NOMO-1 (cell line): Measurements from ENCODE around the gene AFF2.

Source experiments
- DNase-seq, 2 experiments: peaks; one replicate each; lab custom pipeline; 2025; ENCODE audit not compliant: unreplicated experiment in 2 of 2; lab: John Stamatoyannopoulos, UW

The AFF2 gene

DNA sequence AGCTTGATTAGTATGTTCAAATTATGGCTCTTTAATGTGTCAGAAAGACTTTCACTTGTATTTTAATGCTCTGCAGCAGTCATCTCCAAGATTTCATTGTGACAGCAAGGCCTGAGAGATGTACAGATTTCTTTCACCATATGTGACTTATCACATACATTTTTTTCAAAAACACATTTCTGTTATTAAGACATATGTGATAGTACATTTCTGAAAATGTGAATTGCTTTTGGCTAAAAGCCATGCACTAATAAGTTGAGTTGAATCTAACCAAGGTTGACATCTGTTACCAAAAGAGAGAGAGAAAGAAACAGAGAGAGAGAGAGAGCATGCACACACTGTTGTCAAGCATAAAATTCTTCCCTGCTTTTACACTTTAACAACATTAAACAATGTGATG is 409.3 kb downstream of the AFF2 start:
- DNase-seq, result no peak

DNA sequence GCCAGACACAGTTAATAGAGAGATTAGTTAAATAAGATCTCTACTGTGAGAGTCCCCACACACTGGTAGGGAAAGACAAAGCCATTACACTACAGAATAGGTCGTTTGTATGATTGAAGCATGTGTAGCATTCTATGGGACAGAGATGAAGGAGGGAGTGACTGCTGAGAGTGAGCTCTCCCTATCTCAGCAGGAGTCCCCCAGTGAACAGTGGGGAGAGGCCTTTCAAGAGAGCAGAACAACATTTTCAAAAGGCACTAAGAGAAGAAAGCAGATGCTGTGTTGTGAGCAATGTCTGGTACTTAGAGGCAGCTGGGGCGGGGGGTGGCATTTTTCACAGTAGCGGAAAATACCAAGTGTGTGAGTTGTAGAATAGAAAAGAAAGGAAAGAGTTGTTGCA is 413.6 kb downstream of the AFF2 start:
- DNase-seq, result no peak

DNA sequence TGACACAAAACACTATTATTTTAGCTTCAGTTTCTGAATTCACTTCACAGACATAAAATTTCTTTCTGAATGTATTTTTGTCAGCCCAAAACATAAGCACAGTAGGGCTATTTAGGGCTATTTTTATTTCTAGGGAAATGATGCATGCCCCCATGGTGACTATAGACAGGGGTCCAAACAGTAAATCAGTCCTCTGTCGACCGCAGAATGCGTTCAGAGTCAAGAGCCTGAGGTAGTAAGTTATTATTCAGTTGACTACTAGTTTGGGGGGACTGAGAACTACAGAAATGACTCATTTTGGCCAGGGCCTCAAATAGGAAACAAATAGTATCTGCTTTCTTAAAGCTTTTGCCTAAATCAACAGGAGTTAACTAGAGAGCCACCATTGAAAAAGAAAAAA is 414.4 kb downstream of the AFF2 start:
- DNase-seq, result no peak

- no peak for DNase-seq
Observed at GRCh38 chrX:148915474-148915873, 415.1 kb downstream of the AFF2 start.

- DNase-seq, result no peak
Observed at GRCh38 chrX:148917441-148917840, 417.0 kb downstream of the AFF2 start.

DNA sequence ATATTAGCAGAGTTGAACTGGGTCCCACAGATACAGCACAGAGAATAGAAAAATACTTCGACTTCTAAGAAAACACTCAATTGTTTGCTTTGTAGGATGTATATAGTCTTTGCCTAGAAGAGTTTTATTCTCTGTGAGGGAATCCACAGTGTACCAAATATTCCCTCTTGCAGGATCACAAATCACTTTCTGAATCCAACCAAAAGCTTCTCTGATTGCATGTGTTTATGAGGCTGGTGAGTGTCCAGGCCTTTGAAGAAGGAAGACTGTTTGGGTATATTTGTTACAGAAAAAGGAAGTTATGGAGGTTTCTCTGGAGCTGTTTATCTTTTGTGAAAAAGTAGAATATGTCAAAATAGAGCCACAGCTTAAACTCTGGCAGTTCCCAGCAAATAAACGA is 423.2 kb downstream of the AFF2 start:
- no peak for DNase-seq

GRCh38 chrX:148926371-148926770 is 426.0 kb downstream of the AFF2 start:
- DNase-seq, result no peak

- peak in 1 of 2 experiments; percentile 38 for DNase-seq
Observed at GRCh38 chrX:148928811-148929210, 428.4 kb downstream of the AFF2 start.

- DNase-seq, result no peak
Observed at GRCh38 chrX:148929686-148930085, 429.3 kb downstream of the AFF2 start.

GRCh38 chrX:148930206-148930729 is 429.9 kb downstream of the AFF2 start:
- DNase-seq, result no peak

DNA sequence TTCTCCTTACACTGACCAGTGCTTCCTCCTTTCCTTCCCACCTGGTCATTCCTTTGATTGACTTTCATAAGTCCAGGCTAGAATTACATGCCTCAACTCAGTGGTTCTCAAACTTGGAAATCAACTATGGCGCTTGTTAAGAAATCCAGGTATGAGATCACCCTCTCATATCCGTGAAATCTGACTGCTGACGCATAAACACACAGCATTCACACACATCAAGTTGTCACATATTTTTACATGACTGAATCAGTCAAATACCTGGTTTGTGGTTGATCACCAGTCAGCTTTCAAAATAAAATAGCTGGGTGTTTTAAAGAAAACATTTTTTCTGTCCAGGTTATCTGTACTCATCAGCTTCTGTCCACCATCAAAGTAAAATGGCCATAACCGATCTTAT is 433.5 kb downstream of the AFF2 start:
- DNase-seq, result no peak

- no peak for DNase-seq
Observed at GRCh38 chrX:148938348-148938747, 437.9 kb downstream of the AFF2 start.

GRCh38 chrX:148940411-148940996 is 440.1 kb downstream of the AFF2 start:
- peak in 1 of 2 experiments; percentile 19 for DNase-seq

- no peak for DNase-seq
Observed at GRCh38 chrX:148942754-148943153, 442.3 kb downstream of the AFF2 start.

DNA sequence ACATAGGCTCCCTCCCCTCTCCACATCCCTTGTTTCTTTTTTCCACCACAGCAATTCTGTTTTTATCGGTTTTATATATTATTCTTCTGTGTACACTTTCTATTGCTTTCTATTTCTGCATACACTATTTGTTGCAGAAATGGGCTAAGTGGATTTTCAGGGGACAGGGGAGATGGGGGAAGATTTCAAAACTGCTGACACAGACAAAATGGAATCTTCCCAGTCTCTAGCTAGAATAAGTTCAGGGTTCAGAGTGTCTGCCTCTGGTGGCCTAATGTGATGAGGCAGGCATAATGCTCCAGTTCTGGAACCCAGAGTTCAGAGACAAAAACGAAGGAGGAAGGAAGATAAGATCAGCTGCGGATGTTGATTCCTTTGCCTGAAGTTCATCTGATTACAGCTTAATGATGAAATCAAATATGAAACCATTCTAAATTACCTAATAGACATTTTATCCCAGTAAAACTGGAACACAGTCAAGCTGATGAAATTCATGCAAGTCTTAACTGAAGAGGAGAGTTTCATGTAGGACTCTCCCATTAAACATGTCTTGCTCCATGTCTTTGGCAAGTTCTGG is 447.1 kb downstream of the AFF2 start:
- DNase-seq, result no peak

DNA sequence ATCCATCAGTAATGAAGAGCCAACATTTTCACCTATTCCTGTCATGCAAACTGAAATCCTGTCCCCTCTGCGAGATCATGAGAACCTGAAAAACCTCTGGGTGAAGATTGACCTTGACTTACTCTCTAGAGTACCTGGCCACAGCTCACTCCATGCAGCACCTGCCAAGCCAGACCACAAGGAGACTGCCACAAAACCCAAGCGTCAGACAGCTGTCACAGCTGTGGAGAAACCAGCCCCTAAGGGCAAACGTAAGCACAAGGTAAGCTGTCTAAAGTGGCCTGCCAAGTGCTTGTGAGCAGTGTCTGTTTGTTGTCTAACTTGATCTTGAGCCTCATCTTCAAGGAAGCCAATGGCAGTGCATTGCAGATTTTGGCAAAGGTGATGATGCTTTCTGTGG is 455.9 kb downstream of the AFF2 start:
- DNase-seq, result no peak

- DNase-seq, result no peak
Observed at GRCh38 chrX:148958901-148959300, 458.5 kb downstream of the AFF2 start.

DNA sequence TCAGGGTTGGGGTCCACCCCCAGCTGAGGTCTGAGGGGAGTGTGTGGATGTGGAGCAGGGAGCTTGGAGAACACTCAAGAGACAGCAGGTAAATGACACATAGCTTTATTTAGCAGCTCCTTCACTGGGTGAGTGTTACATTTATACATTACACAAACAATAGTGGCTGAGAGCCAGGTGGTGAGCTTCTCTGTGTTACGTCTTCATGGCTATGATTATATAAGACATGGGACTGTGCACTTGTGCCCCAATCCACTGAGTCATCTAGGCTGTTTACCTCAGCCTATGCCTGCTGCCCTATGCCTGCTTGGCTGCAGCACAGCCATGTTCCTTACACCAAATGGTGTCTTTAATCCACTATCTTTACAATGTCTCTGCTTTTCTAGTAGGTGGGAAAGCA is 459.6 kb downstream of the AFF2 start:
- DNase-seq, result no peak

GRCh38 chrX:148961985-148962384 is 461.6 kb downstream of the AFF2 start:
- no peak for DNase-seq

DNA sequence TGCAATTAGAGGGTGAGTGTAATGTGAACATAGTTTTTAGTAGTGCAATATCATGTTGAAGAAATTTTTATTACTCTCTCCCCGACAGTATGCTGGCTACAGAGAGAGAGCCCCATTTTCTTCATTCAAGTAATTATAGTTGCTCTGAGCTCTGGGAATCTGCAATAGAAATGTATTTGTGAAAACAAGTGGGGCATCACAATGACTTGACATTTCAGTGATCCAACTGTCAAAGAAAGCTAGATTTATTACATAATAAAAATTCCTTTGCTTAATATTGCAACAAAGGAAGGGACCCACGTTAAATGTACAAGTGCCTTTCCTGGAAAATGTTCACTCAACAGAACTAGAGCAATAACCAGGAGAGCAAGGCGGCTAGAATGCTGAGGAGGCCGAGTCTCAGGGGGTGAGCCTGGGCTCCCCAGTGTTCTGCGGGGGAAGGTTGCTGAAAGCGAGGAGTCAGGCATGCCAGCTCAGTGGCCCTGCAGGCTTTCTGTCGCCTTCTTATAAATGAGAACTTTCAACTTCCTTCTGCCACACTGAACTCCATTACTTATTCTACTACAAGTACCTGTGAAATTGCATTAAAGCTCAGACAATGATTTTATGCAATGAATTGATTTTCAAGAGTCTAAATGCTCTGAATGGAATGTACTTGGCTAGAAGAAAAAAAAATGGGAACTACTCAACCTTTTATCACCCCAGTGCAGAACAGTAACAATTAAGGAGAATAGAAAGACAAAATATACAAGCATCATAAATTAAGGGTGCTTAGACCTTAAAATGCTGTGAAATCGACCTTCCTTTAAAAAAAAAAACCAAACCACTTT is 476.4 kb downstream of the AFF2 start:
- DNase-seq, result no peak

DNA sequence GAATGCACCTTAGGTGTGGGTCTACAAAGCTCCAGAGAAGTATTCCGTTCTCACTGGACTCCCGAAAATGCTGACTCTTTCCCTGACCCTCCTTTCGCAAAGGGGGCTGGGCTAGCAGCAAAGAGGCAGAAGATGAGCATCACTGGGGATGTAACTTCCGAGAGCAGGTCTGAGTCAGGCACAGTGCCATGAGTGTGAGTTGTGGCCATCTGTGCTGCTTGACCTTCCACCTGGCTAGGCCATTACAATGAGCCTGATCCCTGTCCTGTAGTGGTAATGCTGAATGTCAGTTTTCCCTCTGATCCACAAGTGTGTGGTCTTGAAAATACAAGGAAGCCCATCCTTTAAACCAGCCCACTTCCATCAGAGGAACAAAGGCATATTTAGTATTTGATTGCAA is 479.4 kb downstream of the AFF2 start:
- no peak for DNase-seq

DNA sequence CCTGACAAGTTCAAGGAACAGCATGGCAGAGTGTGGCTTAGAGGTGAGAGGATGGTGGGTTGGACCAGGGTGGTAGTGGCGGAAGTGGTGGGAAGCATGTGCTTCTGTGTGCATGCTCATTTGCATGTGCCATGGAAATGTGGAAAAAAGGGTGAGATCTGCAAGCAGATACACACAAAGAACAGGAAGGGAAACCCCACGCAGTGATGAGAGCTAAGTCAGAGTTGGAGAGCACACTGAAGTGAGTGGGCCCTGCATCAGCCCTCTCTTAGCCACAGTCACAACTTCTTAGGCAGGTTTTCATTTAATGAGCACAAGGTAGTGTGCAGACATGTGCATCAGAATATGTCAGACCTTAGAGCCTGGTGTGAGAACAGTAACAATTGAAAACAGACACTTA is 483.8 kb downstream of the AFF2 start:
- DNase-seq, result no peak
